Mesenchymal stem cell (in vitro differentiated cells and primary cell): ENCODE measurements around the gene CTSF.
A peak's percentile ranks its signal among the peaks of the same experiment; 100 is the strongest.

Source experiments
- DNase-seq: peaks from one replicate; pipeline ENCODE4 v3.0.0-alpha.2; 2013
- H2AFZ ChIP-seq: one replicate; pipeline ENCODE4 v1.6.1; 2013; ENCODE audit warnings: low read depth, mild to moderate bottlenecking, control low read depth, inconsistent platforms, low read length, moderate library complexity
- H2AK5ac ChIP-seq: 2 replicates; pipeline ENCODE4 v1.6.1; 2013; ENCODE audit warnings: low read length, moderate library complexity, mild to moderate bottlenecking, inconsistent platforms; ENCODE audit not compliant: severe bottlenecking
- H2BK120ac ChIP-seq: one replicate; pipeline ENCODE4 v1.6.1; 2013; ENCODE audit warnings: low read depth, mild to moderate bottlenecking, inconsistent platforms, low read length, moderate library complexity
- H2BK12ac ChIP-seq, 2 experiments: one replicate each; pipeline ENCODE4 v1.6.1; 2013; ENCODE audit warnings: inconsistent platforms in 2 of 2, low read length in 2 of 2, mild to moderate bottlenecking in 2 of 2, moderate library complexity in 2 of 2, control low read depth in 1 of 2
- H2BK15ac ChIP-seq: one replicate; pipeline ENCODE4 v1.6.1; 2013; ENCODE audit warnings: mild to moderate bottlenecking, low read depth, inconsistent platforms; ENCODE audit not compliant: poor library complexity, severe bottlenecking
- H2BK5ac ChIP-seq: 2 replicates; pipeline ENCODE4 v1.6.1; 2013; ENCODE audit warnings: low read depth, mild to moderate bottlenecking, low read length, control low read depth, inconsistent platforms; ENCODE audit not compliant: poor library complexity, severe bottlenecking
- H3K14ac ChIP-seq, 2 experiments: one replicate each; pipeline ENCODE4 v1.6.1; 2013; ENCODE audit warnings: inconsistent platforms in 2 of 2, low read length in 2 of 2, control low read depth in 1 of 2, mild to moderate bottlenecking in 1 of 2, moderate library complexity in 1 of 2
- H3K18ac ChIP-seq, 2 experiments: one replicate each; pipeline ENCODE4 v1.6.1; 2013; ENCODE audit warnings: inconsistent platforms in 2 of 2, low read length in 2 of 2, control low read depth in 1 of 2, low read depth in 1 of 2, mild to moderate bottlenecking in 1 of 2
- H3K23ac ChIP-seq, 2 experiments: one replicate each; pipeline ENCODE4 v1.6.1; 2013; ENCODE audit warnings: inconsistent platforms in 2 of 2, low read length in 2 of 2, mild to moderate bottlenecking in 2 of 2, moderate library complexity in 2 of 2, control low read depth in 1 of 2
- H3K27ac ChIP-seq: 2 replicates; pipeline ENCODE4 v1.5.1; 2013; ENCODE audit warnings: mild to moderate bottlenecking, moderate library complexity, low read length, control low read depth, inconsistent platforms; ENCODE audit not compliant: poor library complexity, severe bottlenecking
- H3K27me3 ChIP-seq, 2 experiments: 2 replicates each; pipeline versions ENCODE4 v1.6.1 to v1.7.0; 2013; ENCODE audit warnings: low read length in 2 of 2, mild to moderate bottlenecking in 2 of 2, moderate library complexity in 2 of 2, control low read depth in 1 of 2, inconsistent platforms in 1 of 2; ENCODE audit not compliant: control insufficient read depth in 1 of 2, insufficient read depth in 1 of 2
- H3K36me3 ChIP-seq, 2 experiments: 2 replicates each; pipeline versions ENCODE4 v1.6.1 to v1.7.0; 2013; ENCODE audit warnings: low read length in 2 of 2, control low read depth in 1 of 2, inconsistent platforms in 1 of 2, low read depth in 1 of 2, mild to moderate bottlenecking in 1 of 2; ENCODE audit not compliant: insufficient read depth in 2 of 2, control insufficient read depth in 1 of 2
- H3K4ac ChIP-seq, 2 experiments: one replicate each; pipeline ENCODE4 v1.6.1; 2013; ENCODE audit warnings: inconsistent platforms in 2 of 2, low read length in 2 of 2, mild to moderate bottlenecking in 2 of 2, moderate library complexity in 2 of 2, control low read depth in 1 of 2, low read depth in 1 of 2
- H3K4me1 ChIP-seq: 2 replicates; pipeline ENCODE4 v1.6.1; 2013; ENCODE audit warnings: low read depth, low read length, control low read depth; ENCODE audit not compliant: control insufficient read depth, insufficient read depth
- H3K4me2 ChIP-seq: 2 replicates; pipeline ENCODE4 v1.6.1; 2013; ENCODE audit warnings: low read length, mild to moderate bottlenecking, inconsistent platforms; ENCODE audit not compliant: poor library complexity, severe bottlenecking
- H3K4me3 ChIP-seq, 2 experiments: 2 replicates each; pipeline versions ENCODE4 v1.5.1 to v1.7.0; 2013; ENCODE audit warnings: low read length in 2 of 2, mild to moderate bottlenecking in 2 of 2, control low read depth in 1 of 2, low read depth in 1 of 2; ENCODE audit not compliant: insufficient read depth in 1 of 2
- H3K79me1 ChIP-seq: replicated peaks from 2 replicates; pipeline ENCODE4 v1.6.1; 2013; ENCODE audit warnings: mild to moderate bottlenecking, control low read depth, low read length, inconsistent platforms; ENCODE audit not compliant: poor library complexity, severe bottlenecking
- H3K9ac ChIP-seq: 2 replicates; pipeline ENCODE4 v1.7.0; 2013; ENCODE audit warnings: mild to moderate bottlenecking, low read length, moderate library complexity
- H3K9me3 ChIP-seq: 2 replicates; pipeline ENCODE4 v1.7.0; 2013; ENCODE audit warnings: mild to moderate bottlenecking, low read length; ENCODE audit not compliant: control insufficient read depth
- H4K8ac ChIP-seq: one replicate; pipeline ENCODE4 v1.6.1; 2013; ENCODE audit warnings: inconsistent platforms, mild to moderate bottlenecking, low read length, moderate library complexity
- H4K91ac ChIP-seq: one replicate; pipeline ENCODE4 v1.6.1; 2013; ENCODE audit warnings: mild to moderate bottlenecking, low read length, inconsistent platforms
- WGBS: methylation state at CpG from one replicate; pipeline ENCODE4 v1.1.7; 2013; ENCODE audit warnings: mixed read lengths; 5-methylcytosine and 5-hydroxymethylcytosine counted together

The CTSF gene

DNA sequence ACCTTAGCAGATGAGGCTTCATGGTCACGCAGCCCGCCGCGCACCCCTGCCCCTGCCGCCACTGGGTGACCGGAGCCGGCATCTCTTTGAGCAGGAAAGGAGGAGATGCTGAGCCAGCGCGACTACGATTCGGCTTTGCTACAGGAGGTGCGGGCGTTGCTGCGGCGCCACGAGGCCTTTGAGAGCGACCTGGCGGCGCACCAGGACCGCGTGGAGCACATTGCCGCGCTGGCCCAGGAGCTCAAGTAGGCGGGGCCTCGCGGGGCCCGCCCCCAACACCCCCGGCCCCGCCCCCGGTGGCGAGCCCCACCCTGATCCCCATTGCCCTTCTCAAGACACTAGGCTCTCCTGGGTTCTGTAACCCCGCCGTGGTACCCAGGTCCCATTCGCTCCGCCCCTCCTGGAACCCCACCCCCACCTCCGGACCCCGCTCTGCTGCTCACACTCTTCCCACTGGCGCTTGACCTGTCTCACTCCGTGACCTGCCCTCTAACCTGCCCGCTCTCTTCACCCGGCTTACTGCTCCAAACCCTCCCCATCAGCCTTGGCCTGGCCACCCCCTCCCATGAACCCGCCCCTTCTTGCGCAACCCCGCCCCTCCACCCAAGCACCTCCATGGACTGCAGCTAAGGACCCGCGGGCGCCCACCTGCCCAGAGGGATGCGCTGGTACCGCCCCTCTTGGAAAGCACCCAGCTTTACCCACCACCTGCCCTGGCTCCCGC lies 9.1 kb downstream of the CTSF start:
- Histone ChIP-seq H3K18ac (no peak overlapping the region), H3K79me1 (no peaks in the 10 kb centered on the region), H3K36me3 (no peaks in the 10 kb centered on the region), H4K91ac (no peak overlapping the region), H3K4me2 (no peak overlapping the region), H2AFZ (no peak overlapping the region), H3K14ac (no peak overlapping the region), H2AK5ac (no peak overlapping the region), H3K27me3 (peaks cover 17 to 38% of the 10 kb centered on the region in 2 experiments), H2BK5ac (no peak overlapping the region), H4K8ac (no peak overlapping the region), H2BK12ac (no peak overlapping the region), H3K4me1 (no peaks in the 10 kb centered on the region), H3K9ac (no peak overlapping the region), H3K4me3 (peak overlapping the region in 1 of 2 experiments; percentile 29), H2BK15ac (no peak overlapping the region), H3K9me3 (no peaks in the 10 kb centered on the region), H3K27ac (no peak overlapping the region), H2BK120ac (no peak overlapping the region), H3K4ac (no peak overlapping the region), H3K23ac (no peak overlapping the region)
- WGBS, result 70% methylated on average over 46 of the region's 50 CpGs
- no peak for DNase-seq

DNA sequence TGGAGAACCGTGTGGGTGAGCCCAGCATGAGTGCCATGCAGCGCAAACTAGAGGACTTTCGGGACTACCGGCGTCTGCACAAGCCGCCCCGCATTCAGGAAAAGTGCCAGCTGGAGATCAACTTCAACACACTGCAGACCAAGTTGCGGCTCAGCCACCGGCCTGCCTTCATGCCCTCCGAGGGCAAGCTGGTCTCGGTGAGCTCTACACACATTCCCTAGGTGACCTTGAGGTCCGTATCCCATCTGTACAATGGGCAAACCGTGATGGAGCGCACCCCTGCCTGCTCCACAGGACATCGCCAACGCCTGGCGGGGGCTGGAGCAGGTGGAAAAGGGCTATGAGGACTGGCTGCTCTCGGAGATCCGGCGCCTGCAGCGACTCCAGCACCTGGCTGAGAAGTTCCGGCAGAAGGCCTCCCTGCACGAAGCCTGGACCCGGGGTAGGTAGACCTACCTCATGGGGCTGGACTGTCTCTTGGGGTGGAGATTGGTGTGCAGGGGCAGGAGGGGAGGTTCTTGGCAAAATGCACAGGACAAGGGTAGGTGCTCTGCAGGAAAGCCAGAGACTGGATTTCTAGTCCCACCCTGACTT lies 10.6 kb downstream of the CTSF start:
- DNase-seq, result no peak
- no peak overlapping the region for H2BK5ac ChIP-seq
- no peak overlapping the region for H2AFZ ChIP-seq
- no peak overlapping the region for H3K18ac ChIP-seq
- no peak overlapping the region for H2AK5ac ChIP-seq
- WGBS, result 91% methylated on average over 24 of the region's 24 CpGs
- no peaks in the 10 kb centered on the region for H3K4me1 ChIP-seq
- H3K27me3 ChIP-seq, result peaks cover 17 to 38% of the 10 kb centered on the region in 2 experiments
- H4K91ac ChIP-seq, result no peak overlapping the region
- H3K9ac ChIP-seq, result no peak overlapping the region
- H3K14ac ChIP-seq, result no peak overlapping the region
- H3K4ac ChIP-seq, result no peak overlapping the region
- H3K4me2 ChIP-seq, result no peak overlapping the region
- H3K9me3 ChIP-seq, result no peaks in the 10 kb centered on the region
- H3K36me3 ChIP-seq, result no peaks in the 10 kb centered on the region
- no peak overlapping the region for H4K8ac ChIP-seq
- H3K79me1 ChIP-seq, result no peaks in the 10 kb centered on the region
- H2BK12ac ChIP-seq, result no peak overlapping the region
- H3K4me3 ChIP-seq, result no peak overlapping the region
- H2BK15ac ChIP-seq, result no peak overlapping the region
- no peak overlapping the region for H3K27ac ChIP-seq
- no peak overlapping the region for H3K23ac ChIP-seq
- no peak overlapping the region for H2BK120ac ChIP-seq

DNA sequence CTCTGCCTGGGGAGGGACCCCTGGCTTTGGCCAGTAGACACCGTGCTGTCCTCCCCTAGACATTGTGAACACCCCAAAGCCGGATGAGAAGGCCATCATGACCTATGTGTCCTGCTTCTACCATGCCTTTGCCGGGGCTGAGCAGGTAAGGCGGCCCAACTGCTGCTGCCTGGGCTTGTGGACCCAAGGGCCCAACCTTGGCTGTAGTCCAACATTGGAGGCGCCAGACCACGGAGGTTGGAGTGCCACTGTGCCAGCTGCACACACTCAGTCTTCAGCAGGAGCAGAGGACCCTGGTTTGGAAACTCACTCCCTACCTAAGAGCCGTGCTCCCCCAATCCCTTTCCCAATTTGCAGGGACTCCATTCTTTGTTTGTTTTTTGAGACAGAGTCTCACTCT lies 12.3 kb downstream of the CTSF start:
- H3K27me3 ChIP-seq, result peaks cover 15 to 39% of the 10 kb centered on the region in 2 experiments
- no peak overlapping the region for H3K9ac ChIP-seq
- no peak overlapping the region for H4K8ac ChIP-seq
- no peak overlapping the region for H3K27ac ChIP-seq
- H3K4me3 ChIP-seq, result no peak overlapping the region
- H3K14ac ChIP-seq, result peak overlapping the region in 1 of 2 experiments; percentile 80
- no peaks in the 10 kb centered on the region for H3K9me3 ChIP-seq
- H3K23ac ChIP-seq, result no peak overlapping the region
- H2BK12ac ChIP-seq, result no peak overlapping the region
- H2AK5ac ChIP-seq, result no peak overlapping the region
- no peak for DNase-seq
- no peaks in the 10 kb centered on the region for H3K4me1 ChIP-seq
- no peak overlapping the region for H2BK5ac ChIP-seq
- H2AFZ ChIP-seq, result no peak overlapping the region
- no peak overlapping the region for H3K4ac ChIP-seq
- H3K18ac ChIP-seq, result no peak overlapping the region
- WGBS, result 88% methylated on average over 7 of the region's 7 CpGs
- H3K36me3 ChIP-seq, result no peaks in the 10 kb centered on the region
- no peak overlapping the region for H4K91ac ChIP-seq
- H2BK120ac ChIP-seq, result no peak overlapping the region
- H2BK15ac ChIP-seq, result no peak overlapping the region
- H3K4me2 ChIP-seq, result no peak overlapping the region
- H3K79me1 ChIP-seq, result no peaks in the 10 kb centered on the region

DNA sequence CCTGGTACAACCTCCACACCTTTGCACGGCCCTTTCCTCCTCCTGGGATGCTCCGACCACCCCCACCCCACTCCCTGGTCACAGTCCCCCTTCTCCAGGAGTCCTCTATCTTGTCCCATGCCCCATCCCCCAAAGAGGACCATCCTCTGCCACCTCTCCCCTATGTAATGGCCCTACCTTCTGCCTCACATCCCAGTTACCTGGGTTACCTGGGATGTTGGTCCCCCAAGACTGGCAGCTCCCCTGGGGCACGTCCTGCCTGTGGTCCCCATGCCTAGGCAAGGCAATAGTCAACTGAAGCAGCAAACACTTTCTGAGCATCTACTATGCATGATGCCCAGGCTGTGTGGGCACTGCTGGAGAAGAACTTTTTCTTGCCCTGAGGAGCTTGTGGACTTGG lies 13.0 kb downstream of the CTSF start:
- no peak overlapping the region for H3K14ac ChIP-seq
- no peak overlapping the region for H3K4me3 ChIP-seq
- no peak overlapping the region for H2AFZ ChIP-seq
- H4K91ac ChIP-seq, result no peak overlapping the region
- H3K18ac ChIP-seq, result no peak overlapping the region
- peaks cover 15 to 39% of the 10 kb centered on the region in 2 experiments for H3K27me3 ChIP-seq
- H3K4me2 ChIP-seq, result no peak overlapping the region
- H3K36me3 ChIP-seq, result no peaks in the 10 kb centered on the region
- H3K4me1 ChIP-seq, result no peaks in the 10 kb centered on the region
- H2BK5ac ChIP-seq, result no peak overlapping the region
- no peak for DNase-seq
- no peak overlapping the region for H3K9ac ChIP-seq
- H2BK120ac ChIP-seq, result no peak overlapping the region
- H2BK15ac ChIP-seq, result no peak overlapping the region
- WGBS, result 49% methylated on average over 3 of the region's 3 CpGs
- H3K9me3 ChIP-seq, result no peaks in the 10 kb centered on the region
- H3K4ac ChIP-seq, result no peak overlapping the region
- no peak overlapping the region for H2AK5ac ChIP-seq
- H2BK12ac ChIP-seq, result no peak overlapping the region
- no peak overlapping the region for H4K8ac ChIP-seq
- H3K27ac ChIP-seq, result no peak overlapping the region
- H3K79me1 ChIP-seq, result no peaks in the 10 kb centered on the region
- no peak overlapping the region for H3K23ac ChIP-seq
